Effector memory CD4-positive, alpha-beta T cell (primary cell): ENCODE results near the gene MORN3.

Experiments
- DNase-seq, 3 donors: peaks; one replicate each; pipeline ENCODE4 v3.0.0-alpha.2; 2020
- H3K27ac ChIP-seq: 2 replicates; pipeline ENCODE4 v1.7.0; 2013; ENCODE audit warnings: mild to moderate bottlenecking, low read length, moderate library complexity; ENCODE audit not compliant: insufficient read depth, poor library complexity, severe bottlenecking
- H3K27me3 ChIP-seq: replicated peaks from 2 replicates; pipeline ENCODE4 v1.7.0; 2013; ENCODE audit warnings: mild to moderate bottlenecking, low read length; ENCODE audit not compliant: insufficient read depth, control insufficient read depth, poor library complexity, severe bottlenecking
- H3K36me3 ChIP-seq: 2 replicates; pipeline ENCODE4 v1.7.0; 2013; ENCODE audit warnings: mild to moderate bottlenecking, low read length, moderate library complexity; ENCODE audit not compliant: control insufficient read depth, insufficient read depth
- H3K4me1 ChIP-seq: 2 replicates; pipeline ENCODE4 v1.7.0; 2013; ENCODE audit warnings: low read length, mild to moderate bottlenecking; ENCODE audit not compliant: control insufficient read depth, insufficient read depth, poor library complexity, severe bottlenecking
- H3K4me3 ChIP-seq: 2 replicates; pipeline ENCODE4 v1.7.0; 2013; ENCODE audit warnings: low read length, low read depth, mild to moderate bottlenecking; ENCODE audit not compliant: insufficient read depth, poor library complexity, severe bottlenecking
- H3K9me3 ChIP-seq: 2 replicates; pipeline ENCODE4 v1.7.0; 2013; ENCODE audit warnings: mild to moderate bottlenecking, low read length, moderate library complexity; ENCODE audit not compliant: control insufficient read depth

MORN3 gene

GRCh38 chr12:121608301-121608700 lies 61.2 kb downstream of the MORN3 start:
- no peaks in the 10 kb centered on the region for H3K4me1 ChIP-seq
- no peak overlapping the region for H3K4me3 ChIP-seq
- no peak for DNase-seq
- H3K27me3 ChIP-seq: no peaks in the 10 kb centered on the region
- H3K36me3 ChIP-seq: no peaks in the 10 kb centered on the region
- no peak overlapping the region for H3K27ac ChIP-seq
- no peaks in the 10 kb centered on the region for H3K9me3 ChIP-seq

GRCh38 chr12:121603581-121603980 lies 65.9 kb downstream of the MORN3 start:
- Histone ChIP-seq H3K27me3 (no peaks in the 10 kb centered on the region), H3K36me3 (no peaks in the 10 kb centered on the region), H3K4me1 (no peaks in the 10 kb centered on the region), H3K27ac (no peak overlapping the region), H3K9me3 (no peaks in the 10 kb centered on the region), H3K4me3 (no peak overlapping the region)
- no peak for DNase-seq

GRCh38 chr12:121602766-121603165 lies 66.7 kb downstream of the MORN3 start:
- H3K9me3 ChIP-seq: no peaks in the 10 kb centered on the region
- H3K4me1 ChIP-seq: no peaks in the 10 kb centered on the region
- no peak for DNase-seq
- no peak overlapping the region for H3K4me3 ChIP-seq
- H3K27ac ChIP-seq: no peak overlapping the region
- no peaks in the 10 kb centered on the region for H3K36me3 ChIP-seq
- H3K27me3 ChIP-seq: no peaks in the 10 kb centered on the region

- Histone ChIP-seq H3K27ac (no peak overlapping the region), H3K4me1 (no peaks in the 10 kb centered on the region), H3K36me3 (no peaks in the 10 kb centered on the region), H3K4me3 (no peak overlapping the region), H3K27me3 (no peaks in the 10 kb centered on the region), H3K9me3 (no peaks in the 10 kb centered on the region)
- DNase-seq: no peak
Measured at GRCh38 chr12:121600702-121601336, 68.6 kb downstream of the MORN3 start.
